Skin of body (tissue), 2 donors: ENCODE measurements around the gene PTBP3. TPM values are rescaled to one million over a fixed set of nuclear protein-coding genes. Genes with fewer than 3 reads are reported as not detected.
"Not testable (repeated sequence)": the region's sequence is repeated elsewhere in the genome, so short reads cannot be mapped to it uniquely, and the experiment has no call there.

Experiments used
- DNase-seq: peaks from one replicate; lab custom pipeline; 2025; lab: John Stamatoyannopoulos, UW
- total RNA-seq: library from RNA; depleted of rRNA; stranded (reverse); fragments of >200 nt; gene quantifications from one replicate; pipeline ENCODE4 v1.2.3, GENCODE V29; 2014

PTBP3 gene
- total RNA-seq, 1 donor from 2014 or later, result 49.7 TPM

DNA sequence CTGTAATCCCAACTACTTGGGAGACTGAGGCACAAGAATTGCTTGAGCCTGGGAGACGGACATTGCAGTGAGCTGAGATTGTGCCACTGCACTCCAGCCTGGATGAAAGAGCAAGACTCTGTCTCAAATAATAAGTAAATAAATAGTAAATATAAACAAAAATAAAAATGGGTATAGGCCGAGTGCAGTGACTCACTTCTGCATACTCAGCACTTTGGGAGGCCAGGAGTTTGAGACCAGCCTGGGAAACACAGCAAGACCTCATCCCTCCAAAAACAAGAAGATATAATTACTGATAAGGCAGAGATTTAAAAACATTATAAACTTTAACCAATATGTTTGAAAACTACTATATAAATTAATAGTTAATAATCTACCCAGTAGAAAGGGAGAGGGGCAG lies 120.5 kb downstream of the PTBP3 start:
- no peak for DNase-seq

DNA sequence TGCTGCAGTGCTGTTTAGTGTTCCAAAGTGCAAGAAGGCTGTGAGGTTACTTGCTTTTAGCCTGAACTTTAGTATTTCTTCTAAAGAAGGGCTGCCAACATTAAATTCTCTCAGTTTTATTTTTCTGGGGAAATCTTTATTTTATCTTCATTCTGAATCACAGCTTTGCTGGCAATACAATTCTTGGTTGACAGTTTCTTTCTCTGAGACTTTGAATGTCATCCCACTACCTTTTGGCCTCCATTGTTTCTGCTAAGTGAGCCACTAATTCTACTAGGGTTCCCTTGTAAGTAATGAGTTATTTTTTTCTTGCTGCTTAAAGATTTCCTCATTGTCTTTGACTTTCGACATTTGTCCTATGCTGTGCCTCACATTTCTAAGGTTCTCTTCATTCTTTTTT lies 126.0 kb downstream of the PTBP3 start:
- DNase-seq, result no peak

DNA sequence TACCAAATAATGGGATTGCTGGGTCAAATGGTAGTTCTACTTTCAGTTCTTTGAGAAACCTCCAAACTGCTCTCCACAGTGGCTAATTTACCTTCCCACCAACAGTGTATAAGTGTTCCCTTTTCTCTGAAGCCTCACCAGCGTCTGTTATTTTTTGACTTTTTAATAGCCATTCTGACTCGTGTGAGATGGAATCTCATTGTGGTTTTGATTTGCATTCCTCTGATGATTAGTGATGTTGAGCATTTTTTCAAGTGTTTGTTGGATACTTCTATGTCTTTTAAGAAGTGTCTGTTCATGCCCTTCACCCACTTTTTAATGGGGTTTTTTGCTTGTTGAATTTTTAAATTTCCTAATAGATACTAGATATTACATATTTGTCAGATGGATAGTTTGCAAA lies 129.9 kb downstream of the PTBP3 start:
- no peak for DNase-seq

DNA sequence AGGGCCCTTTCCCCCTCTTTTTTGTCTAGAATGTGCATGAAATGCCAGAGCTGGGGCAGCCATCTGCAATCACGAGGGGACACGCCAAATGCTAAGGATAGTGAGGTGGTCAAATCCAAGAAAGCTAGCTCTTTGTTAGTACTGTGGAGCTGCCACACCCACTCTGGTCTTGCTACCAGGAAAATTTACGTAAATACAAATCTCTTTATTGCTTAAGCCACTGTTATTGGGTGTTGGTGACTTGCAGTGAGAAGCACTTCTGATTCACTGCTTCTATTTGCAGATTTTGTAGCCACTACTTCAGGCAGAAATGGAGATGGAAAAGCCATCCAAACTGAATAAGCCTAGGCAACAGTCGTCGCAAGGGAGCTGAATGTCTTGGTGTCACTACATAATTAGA lies 132.7 kb downstream of the PTBP3 start:
- DNase-seq, result no peak

DNA sequence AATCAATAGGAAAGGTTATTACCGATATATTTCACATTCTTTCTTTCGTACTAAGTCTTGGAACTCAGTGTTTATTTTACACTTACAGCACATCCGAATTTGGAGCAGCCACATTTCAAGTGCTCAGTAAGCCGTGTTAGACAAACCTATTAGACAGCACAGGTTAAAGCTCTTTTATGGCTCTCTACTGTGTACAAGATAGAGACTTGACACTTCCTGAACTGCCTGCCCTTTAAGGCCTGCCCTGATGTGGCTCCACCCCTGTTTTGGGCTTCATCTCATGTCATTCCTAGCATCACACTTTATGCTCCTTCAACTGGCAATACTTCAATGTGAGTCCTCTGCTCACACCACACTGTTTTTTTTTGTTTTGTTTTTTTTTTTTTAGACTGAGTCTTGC lies 134.8 kb downstream of the PTBP3 start:
- no peak for DNase-seq

DNA sequence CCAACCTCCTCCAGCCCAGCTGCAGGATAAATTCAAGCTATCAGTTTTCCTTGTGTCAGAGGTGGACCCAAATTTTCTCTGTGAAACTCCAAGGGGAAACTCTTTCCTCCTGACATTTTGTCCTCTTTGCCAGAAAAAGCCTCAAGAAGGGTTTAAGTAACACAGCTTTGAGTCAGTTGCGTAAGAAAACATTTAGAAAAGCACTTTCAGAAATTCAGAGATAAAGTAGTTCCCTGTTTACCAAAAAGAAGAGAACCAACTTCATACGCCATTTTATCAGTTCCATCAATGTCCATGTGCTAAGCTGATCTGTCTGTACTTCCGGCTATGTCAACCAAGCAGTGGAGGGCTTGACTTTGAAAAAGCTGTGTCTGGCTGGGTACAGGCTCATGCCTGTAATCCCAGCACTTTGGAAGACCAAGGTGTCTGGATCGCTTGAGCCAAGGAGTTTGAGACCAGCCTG lies 138.4 kb downstream of the PTBP3 start:
- no peak for DNase-seq

DNA sequence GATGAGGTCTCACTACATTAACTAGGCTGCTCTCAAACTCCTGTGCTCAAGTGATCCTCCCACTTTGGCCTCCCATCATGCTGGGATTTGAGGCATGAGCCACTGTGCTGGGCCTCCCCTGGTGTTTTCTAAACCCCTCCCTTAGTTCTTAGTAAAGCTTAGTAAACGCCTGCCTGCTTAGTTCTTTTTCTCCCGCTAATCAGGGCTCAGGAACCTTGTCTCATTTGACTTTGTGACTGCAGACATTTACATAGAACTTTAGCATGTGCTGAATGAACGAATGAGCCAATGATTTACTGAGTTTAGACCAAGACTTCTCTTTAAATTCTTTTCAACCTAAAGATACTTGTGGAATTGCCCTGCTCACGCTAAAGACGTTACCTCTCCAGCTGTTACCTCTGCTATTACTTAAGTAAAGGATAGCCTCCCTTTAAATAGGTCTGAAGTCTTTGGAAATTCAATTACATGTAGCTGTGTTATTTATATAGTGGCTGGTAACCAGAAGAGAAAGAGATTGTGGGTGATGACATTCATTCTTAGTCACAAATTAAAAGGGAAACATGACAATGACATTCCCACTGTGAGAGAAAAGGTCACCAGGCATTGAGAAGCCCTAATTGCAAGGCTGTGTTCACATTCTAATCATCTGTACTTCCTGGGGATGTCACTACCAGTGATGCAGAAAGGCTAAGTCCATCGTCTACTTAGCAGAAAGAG lies 139.7 kb downstream of the PTBP3 start:
- no peak for DNase-seq

DNA sequence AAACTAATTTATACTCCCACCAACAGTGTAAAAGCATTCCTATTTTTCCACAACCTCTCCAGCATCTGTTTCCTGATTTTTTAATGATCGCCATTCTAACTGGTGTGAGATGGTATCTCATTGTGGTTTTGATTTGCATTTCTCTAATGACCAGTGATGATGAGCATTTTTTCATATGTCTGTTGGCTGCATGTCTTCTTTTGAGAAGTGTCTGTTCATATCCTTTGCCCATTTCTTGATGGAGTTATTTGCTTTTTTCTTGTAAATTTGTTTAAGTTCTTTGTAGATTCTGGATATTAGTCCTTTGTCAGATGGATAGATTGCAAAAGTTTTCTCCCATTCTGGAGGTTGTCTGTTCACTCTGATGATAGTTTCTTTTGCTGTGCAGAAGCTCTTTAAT lies 143.1 kb downstream of the PTBP3 start:
- not testable (repeated sequence) for DNase-seq

DNA sequence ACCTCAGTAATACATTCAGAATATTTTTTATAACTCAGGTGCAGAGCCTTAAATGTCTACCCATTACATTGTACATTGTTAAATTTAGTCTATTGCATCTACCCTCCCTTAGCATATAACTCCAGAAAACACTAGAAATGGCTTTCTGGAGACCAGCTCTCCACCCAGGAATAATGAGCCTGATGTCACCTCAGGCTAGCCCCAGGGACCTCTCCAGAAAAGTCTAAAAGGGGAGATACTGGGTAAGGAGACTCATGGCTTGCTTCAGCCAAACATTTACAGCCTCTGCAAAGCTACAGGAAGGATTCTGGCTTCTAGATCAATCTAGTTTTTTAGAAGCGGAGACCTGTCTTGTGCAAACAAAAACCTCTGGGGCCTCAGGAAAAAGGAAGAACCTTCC lies 144.5 kb downstream of the PTBP3 start:
- no peak for DNase-seq

DNA sequence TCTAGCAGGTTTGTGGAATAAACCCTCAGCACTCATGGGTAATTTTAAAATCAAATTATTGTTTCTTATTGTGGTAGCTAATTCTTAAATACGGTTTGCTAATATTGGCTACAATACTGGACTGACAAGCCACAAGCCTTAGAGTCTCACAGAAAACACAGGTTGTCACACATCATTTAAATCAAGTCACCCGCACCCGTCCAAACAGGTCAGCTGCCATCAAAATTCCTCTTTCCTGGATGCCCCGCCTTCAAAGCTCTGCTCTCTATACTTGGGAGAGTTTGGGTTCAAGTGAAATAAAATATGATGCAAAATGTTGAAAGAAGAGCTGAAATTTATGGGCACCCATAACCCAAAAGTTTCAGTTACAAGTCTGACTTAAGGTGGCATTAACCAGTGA lies 146.0 kb downstream of the PTBP3 start:
- DNase-seq, result no peak

DNA sequence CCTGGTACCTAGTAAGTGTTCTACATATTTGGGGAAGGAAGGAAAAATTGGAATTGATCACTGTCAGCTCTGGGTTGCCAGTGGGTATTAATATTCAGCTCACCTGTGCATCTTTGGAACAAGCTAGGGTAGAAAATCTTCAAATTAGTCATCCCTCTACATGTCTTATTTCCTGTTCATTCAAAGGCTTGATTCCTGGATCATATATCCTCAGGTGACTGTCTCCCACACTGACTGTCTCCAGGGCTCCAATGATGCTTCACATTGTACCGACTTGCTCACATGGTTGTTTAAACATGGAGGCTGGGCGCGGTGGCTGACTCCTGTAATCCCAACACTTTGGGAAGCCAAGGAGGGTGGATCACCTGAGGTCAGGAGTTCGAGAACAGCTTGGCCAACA lies 146.7 kb downstream of the PTBP3 start:
- DNase-seq, result no peak

DNA sequence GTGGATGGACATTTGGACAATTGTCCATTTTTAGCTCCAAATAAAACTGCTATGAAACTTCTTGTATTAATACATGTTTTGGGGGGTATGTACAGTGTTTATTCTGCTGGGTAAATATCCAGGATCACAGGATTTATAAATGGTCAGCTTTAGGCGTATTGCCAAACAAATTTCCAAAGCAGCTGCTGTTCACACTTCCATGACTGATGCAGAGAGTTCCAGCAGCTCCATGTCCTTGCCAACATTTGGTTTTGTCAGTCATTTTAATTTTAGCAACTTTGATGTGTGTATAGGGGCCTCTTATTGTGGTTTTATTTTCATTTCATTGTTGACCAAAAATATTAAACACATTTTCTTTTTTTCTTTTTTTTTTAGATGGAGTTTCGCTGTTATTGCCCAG lies 148.5 kb downstream of the PTBP3 start:
- no peak for DNase-seq

DNA sequence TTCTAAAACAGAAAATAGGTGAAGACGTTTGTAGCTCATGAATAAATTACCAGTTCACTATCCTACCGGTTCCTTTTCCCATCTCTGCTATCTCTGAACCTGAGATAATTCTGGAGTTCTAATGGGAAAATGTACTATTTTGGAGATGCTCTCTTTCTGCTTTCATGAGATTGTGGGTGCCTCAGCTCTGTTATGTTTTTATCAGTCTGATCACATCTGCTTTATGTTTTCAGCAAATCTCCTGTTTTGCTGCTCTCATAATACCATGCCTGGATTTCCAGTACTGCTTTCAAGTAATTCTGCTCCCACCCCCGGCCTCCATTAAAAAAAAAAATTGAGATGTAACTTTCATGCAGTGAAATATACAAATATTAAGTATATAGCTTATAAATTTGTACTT lies 149.2 kb downstream of the PTBP3 start:
- DNase-seq, result no peak

DNA sequence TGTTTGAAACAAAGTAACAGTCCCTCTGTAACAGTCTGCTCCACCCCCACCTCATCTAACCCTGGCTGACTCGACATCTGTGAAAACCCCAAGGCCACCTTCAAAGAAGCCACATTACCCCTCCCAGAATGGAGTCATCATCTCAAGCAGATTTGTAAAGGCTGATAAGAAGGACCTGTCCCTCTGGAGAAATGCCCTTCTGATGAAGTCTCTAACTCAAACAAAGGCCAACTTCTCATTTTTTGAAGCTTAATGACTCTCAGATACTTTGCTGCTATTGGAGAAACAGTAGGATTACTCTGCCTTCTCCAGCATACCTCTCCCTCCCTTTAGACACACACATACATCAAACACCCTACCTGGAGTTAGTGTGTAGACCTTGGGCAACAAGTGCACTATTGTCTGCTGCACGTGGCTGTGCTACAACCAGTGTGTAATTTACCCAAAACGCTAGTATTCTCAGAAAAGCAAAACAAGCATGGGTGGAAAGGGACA lies 153.0 kb downstream of the PTBP3 start:
- no peak for DNase-seq

DNA sequence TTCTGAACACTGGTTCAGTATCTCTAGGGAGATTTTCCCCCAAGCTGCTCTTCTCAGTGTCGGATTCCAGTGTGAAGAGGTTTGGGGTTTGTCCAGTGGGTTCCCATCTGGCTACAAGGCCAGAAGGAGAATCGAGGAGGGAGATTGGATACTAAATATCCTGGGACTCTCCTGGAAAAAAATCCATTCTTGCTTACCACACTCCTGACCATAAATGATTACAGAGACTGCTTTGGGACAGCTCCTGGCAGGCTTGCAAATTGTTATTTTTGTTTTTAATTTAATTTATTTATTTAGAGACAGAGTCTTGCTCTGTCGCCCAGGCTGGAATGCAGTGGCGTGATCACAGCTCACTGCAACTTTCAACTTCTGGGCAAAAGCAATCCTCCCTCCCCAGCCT lies 153.6 kb downstream of the PTBP3 start:
- no peak for DNase-seq

DNA sequence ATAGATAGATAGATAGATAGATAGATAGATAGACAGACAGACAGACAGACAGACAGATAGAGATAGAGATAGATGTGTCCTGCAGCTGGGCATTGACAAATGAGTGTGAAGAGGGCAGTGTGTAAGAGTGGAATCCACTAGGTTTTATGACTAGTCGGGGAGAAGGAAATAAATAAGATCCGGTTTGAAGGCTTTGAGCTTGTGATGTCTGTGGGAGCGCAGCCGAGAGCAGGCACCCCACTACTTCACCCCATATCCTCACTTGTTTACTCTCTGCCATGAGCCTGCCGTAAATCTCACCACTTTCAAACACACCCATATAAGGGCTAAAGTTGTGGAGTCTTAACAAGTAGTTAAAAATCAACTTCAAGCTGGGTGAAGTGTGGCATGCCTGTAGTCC lies 156.9 kb downstream of the PTBP3 start:
- DNase-seq, result no peak

DNA sequence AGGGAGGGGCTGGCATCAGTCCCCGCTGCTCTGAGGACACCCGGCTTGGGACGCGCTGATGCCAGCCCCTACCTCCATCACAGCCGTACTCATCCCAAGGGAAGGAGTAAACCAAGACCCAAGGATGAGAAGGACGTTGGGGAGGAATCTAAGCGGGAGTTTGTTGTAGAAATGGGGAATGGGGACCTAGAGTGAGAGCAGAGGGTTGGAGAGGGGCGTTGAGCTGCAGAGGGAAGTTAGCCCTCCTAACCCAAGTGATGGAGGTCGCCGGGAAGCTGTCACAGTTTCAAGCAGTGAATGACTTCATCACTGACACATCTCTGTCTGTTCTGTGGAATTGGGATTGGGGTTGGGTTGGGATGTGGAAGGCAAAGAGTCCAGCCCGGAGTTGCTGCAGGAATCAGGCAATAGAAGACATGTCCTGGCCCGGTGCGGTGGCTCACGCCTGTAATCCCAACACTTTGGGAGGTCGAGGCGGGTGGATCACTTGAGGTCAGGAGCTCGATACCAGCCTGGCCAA lies 157.6 kb downstream of the PTBP3 start:
- DNase-seq, result no peak

DNA sequence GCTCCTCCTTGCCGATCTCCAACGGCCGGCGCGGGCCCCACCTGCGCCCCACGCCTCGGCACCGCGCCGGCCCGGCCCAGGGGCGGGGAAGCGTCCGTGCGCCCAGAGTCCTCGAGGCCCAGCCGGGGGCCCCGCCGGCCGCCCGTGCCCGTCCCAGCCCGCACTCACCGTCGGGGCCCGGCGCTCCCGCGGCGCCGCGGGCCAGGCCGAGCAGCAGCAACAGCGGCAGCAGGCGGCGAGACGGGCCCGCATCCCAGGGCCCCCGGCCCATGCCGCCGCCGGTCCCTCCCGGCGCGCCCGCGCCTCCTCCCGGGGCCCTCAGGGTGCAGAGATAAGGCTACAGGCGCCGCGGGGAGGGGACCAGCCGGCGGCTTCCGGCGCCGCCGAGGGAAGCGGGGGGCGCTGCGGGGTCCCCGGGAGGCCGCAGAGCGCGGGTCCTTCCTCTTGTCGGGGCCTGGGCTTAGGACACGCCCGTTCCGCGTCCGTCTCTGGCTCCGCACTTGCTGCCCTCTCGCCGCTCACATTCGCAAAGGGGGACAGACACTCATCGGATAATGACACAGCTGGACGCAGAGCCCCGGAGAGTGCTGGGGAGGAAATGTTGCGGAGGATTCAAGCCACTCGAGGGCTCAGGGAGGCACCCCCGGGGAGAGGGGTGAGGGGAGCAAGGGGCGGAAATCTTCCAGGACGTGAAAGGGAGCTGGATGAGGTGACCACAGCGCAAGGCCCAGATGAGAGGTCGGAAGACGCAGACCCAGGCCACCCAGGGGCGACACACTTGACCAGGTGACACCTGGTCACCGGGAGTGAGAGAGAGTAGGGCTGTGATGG lies 158.2 kb downstream of the PTBP3 start, which contains the start of gene SUSD1:
Gene SUSD1 (minus strand): TSS at position 333 of the 831 bp plus-strand sequence. CDS start 62 bp downstream, at position 271.
- no peak for DNase-seq

DNA sequence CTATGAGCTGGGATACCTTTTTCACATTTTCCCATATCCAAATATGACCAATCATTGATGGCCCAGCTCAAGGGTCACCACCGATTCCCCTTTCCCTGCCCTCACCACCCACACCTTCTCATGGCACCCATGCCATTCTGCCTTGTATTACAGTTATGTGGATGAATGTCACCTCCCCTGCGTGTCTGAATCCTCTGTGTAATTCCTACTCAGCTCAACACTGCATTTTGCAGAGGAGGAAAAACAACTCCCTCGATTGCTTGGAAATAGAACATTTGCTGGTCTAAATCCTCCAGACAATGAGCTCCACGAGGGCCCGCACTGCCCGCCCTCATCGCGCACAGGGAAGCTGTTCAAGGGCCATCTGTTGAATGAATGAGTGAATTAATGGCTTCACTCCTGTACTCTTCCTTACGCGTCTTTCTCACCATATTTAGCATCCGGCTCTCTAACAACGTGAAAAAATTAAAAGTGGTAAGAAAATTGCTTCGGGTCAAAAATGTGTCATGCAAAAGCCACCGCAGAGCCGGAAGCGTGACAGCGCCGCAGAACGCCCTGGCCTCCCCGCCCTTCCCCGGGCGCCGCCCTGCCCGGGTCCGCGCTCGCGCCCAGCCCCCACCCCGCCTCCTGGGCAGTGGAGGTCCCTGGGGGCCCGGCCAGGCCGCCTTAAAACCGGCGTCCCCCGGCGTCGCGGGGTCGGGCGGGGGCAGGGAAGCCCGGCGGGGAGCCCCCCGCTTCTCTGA lies 159.0 kb downstream of the PTBP3 start:
- DNase-seq, result no peak

DNA sequence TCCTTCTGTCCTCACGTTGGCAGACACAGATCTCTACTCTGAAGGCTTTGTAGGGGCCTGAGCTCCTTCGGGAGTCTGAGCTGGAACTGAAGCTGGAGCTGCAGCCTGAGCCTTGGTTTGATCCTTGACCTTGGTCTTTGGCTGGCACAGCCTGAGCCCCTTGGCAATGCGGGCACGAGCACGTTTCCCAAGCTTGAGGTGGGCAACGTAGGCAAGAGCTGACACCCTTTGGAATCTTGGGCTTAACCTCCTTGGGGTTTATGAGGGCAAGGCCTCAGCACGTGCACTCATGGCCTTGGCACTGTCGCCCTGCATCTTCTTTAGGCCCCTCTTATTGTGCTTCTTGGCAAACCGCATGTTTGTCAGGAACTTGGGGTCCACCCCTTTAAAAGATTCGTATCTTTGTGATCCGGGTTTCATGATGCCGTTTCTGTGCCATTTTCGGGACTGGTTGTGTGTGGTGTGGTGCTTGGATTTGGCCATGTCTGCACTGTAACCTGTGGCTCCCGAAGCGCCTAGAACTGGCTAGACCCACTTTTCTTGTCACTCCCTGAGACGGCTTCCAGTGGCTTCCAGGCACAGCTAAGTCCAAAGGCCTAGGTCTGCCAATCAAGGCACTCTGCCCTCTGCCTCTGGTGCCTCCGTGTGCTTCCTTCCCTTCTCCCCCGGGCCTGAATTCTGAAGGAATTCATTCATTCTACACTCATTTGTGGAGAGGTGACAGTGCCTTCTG lies 159.8 kb downstream of the PTBP3 start:
- DNase-seq, result no peak

DNA sequence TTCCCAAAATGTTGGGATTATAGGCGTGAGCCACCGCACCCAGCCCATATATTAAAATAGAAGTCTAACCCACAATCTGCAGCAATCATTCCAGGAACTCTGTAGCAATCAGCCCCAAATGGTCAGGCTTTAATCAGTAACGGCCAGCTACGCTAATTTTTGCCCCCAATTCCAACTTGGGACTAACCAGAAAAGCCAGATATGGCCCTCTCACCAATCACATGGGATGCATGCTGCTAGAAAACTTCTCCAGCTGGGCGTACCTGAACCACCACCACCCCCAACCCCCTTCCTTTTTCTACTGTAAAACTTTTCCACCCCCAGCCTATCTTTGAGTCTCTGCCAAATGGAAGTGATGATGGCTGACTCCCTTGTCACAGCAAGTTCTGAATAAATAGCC lies 162.5 kb downstream of the PTBP3 start:
- DNase-seq, result no peak
